ENCODE results near the gene CERS1. TPM values are rescaled to one million over a fixed set of nuclear protein-coding genes. Genes with fewer than 3 reads are reported as not detected.

CERS1 gene
- total RNA-seq, 1 experiment from 2014 or later: 4.4 TPM

DNA sequence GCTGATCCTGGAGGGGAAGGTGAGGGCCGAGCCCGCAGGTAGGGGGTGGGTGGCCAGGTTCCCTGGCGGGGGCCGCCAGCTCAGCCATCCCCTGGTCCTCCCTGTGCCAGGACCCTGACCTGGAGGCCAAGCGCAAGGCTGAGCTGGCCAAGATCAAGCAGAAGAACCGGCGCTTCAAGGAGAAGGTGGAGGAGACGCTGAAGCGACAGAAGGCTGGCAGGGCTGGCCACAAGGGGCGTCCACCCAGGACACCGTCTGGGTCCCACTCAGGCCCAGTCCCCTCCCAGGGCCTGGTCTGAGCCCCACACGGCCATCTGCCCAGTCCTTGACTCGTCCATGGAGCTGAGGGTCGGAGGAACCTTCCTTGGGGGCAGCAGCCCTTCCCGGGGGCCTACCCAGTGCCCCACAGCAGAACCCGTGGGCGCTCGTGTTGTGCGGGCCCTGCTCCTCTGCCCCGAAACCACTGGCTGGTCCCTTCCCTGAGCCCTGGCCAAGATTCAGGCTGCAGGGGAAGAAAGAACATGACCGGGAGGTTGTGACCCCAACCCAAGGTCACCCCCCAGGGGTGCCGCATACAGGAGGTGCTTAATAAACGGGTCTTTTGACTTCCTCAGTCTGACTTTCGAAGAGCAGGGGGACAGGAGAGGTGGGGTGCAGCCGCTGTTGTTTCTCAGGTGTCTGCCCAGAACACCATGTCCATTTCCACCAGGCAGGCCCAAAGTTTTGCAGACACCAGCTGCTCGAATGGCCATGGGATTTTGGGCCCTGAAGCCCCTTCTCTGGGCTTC is 32.3 kb upstream of the CERS1 start:
- intact Hi-C loops (cut with micrococcal nuclease; ENCODE audit: unreplicated experiment): no loop called here
- no peak overlapping the region for H3K4me3 Mint-ChIP-seq (ENCODE audit: low read depth, unreplicated experiment)
- TF ChIP-seq, protein P1, sequence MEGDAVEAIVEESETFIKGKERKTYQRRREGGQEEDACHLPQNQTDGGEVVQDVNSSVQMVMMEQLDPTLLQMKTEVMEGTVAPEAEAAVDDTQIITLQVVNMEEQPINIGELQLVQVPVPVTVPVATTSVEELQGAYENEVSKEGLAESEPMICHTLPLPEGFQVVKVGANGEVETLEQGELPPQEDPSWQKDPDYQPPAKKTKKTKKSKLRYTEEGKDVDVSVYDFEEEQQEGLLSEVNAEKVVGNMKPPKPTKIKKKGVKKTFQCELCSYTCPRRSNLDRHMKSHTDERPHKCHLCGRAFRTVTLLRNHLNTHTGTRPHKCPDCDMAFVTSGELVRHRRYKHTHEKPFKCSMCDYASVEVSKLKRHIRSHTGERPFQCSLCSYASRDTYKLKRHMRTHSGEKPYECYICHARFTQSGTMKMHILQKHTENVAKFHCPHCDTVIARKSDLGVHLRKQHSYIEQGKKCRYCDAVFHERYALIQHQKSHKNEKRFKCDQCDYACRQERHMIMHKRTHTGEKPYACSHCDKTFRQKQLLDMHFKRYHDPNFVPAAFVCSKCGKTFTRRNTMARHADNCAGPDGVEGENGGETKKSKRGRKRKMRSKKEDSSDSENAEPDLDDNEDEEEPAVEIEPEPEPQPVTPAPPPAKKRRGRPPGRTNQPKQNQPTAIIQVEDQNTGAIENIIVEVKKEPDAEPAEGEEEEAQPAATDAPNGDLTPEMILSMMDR (IDR thresholded peaks at IDR 0.05; ENCODE audit: unreplicated experiment): no peak
- no peaks in the 10 kb centered on the region for H3K27me3 Mint-ChIP-seq (ENCODE audit: unreplicated experiment)
- CTCF ChIA-PET: interaction anchor here (0.6 kb wide), 1 partner anchor 377 kb away, joined by 6 read pairs; no protein-coding TSS in a partner anchor
- no peaks in the 10 kb centered on the region for H3K4me1 Mint-ChIP-seq (ENCODE audit: low read depth, unreplicated experiment)
- H3K27ac Mint-ChIP-seq (ENCODE audit: unreplicated experiment): no peak overlapping the region
- no peak for DNase-seq
- H3K9me3 Mint-ChIP-seq (ENCODE audit: low read depth, unreplicated experiment): no peaks in the 10 kb centered on the region
- peaks cover 40% of the 10 kb centered on the region for H3K36me3 Mint-ChIP-seq (ENCODE audit: insufficient read depth, unreplicated experiment)
- TSS peak; percentile 13 for BruUV-seq (replicated peaks)

DNA sequence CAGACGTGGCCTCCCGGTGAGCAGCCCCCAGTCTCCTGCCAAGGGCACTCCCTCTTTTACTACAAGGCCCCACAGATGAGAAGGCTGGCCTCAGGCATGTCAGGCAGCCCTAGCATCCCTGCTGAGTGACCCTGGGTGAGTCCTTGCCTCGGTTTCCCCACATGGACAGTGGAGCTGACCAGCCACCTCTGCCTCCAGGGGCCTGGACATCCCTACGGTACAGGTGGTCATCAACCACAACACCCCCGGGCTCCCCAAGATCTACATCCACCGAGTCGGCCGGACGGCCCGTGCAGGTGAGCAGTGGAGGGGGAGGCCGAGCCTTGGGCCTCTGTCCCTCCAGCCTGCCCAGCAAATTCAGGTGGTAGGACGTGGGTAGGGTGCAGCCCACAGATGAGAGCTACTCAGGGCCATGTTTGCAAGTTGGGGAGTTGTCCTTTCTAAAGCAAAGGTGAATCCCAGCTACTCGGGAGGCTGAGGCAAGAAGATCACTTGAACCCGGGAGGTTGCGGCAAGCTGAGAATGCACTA is 28.8 kb upstream of the CERS1 start:
- Mint-ChIP-seq H3K4me3 (ENCODE audit: low read depth, unreplicated experiment) (no peak overlapping the region), H3K9me3 (ENCODE audit: low read depth, unreplicated experiment) (no peaks in the 10 kb centered on the region), H3K27me3 (ENCODE audit: unreplicated experiment) (no peaks in the 10 kb centered on the region), H3K36me3 (ENCODE audit: insufficient read depth, unreplicated experiment) (peaks cover 66% of the 10 kb centered on the region), H3K4me1 (ENCODE audit: low read depth, unreplicated experiment) (no peaks in the 10 kb centered on the region), H3K27ac (ENCODE audit: unreplicated experiment) (peak overlapping the region; percentile 27)
- no TSS peak for BruUV-seq (replicated peaks)
- TF ChIP-seq, protein P1 (IDR thresholded peaks at IDR 0.05; ENCODE audit: unreplicated experiment): no peak
- no peak for DNase-seq
- intact Hi-C loops (cut with micrococcal nuclease; ENCODE audit: unreplicated experiment): no loop called here
- CTCF ChIA-PET: no interaction called here

DNA sequence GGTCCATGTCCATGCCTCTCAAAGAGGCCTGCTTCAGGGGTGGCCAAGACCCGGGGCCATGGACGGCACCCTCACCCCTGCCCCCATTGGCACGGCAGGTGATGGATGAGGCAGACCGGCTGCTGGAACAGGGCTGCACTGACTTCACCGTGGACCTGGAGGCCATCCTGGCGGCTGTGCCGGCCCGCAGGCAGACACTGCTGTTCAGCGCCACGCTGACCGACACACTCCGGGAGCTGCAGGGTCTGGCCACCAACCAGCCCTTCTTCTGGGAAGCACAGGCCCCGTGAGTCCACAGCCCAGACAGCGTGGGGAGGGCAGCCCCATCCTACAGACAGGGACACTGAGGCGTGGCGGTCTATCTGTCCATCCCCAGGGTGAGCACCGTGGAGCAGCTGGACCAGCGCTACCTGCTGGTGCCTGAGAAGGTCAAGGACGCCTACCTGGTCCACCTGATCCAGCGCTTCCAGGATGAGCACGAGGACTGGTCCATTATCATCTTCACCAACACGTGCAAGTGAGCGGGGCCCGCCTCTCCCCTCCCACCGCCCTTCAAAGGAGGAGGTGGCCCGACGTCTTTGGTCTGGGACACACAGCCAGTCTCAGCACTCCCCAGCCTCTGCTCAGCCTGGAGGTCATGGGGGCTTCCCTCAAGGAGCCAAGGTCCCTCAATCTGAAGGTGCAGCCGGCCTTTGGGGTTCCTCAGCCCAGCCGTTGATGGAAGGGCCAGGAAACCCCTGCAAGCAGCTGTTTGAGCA is 26.4 kb upstream of the CERS1 start:
- intact Hi-C loops (cut with micrococcal nuclease; ENCODE audit: unreplicated experiment): no loop called here
- TF ChIP-seq, protein P1 (IDR thresholded peaks at IDR 0.05; ENCODE audit: unreplicated experiment): no peak
- CTCF ChIA-PET: no interaction called here

DNA sequence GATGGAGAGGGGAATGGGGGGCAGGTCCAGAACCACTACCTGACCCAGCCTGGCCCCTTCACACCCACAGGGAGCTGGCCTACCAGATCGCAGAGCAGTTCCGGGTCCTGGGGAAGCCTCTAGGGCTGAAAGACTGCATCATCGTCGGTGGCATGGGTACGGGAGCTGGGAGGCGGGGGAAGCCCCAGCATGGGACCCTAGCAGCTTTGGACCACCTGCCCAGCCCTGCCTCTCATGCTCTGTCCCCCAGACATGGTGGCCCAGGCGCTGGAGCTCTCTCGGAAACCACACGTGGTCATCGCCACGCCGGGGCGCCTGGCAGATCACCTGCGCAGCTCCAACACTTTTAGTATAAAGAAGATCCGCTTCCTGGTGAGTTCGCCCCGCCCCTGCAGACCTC is 25.6 kb upstream of the CERS1 start:
- H3K4me3 Mint-ChIP-seq (ENCODE audit: low read depth, unreplicated experiment): no peak overlapping the region
- peaks cover 92% of the 10 kb centered on the region for H3K36me3 Mint-ChIP-seq (ENCODE audit: insufficient read depth, unreplicated experiment)
- BruUV-seq (replicated peaks): no TSS peak

More for the DNA sequence above, 26.4 kb upstream of the CERS1 start:
- peaks cover 1% of the 10 kb centered on the region for H3K4me1 Mint-ChIP-seq (ENCODE audit: low read depth, unreplicated experiment)
- no TSS peak for BruUV-seq (replicated peaks)
- no peak overlapping the region for H3K4me3 Mint-ChIP-seq (ENCODE audit: low read depth, unreplicated experiment)
- H3K9me3 Mint-ChIP-seq (ENCODE audit: low read depth, unreplicated experiment): no peaks in the 10 kb centered on the region
- DNase-seq: no peak
- H3K36me3 Mint-ChIP-seq (ENCODE audit: insufficient read depth, unreplicated experiment): peaks cover 86% of the 10 kb centered on the region
- H3K27me3 Mint-ChIP-seq (ENCODE audit: unreplicated experiment): no peaks in the 10 kb centered on the region
- H3K27ac Mint-ChIP-seq (ENCODE audit: unreplicated experiment): no peak overlapping the region

More for the DNA sequence above, 25.6 kb upstream of the CERS1 start:
- Mint-ChIP-seq H3K27me3 (ENCODE audit: unreplicated experiment) (no peaks in the 10 kb centered on the region), H3K4me1 (ENCODE audit: low read depth, unreplicated experiment) (peaks cover 6% of the 10 kb centered on the region), H3K27ac (ENCODE audit: unreplicated experiment) (no peak overlapping the region), H3K9me3 (ENCODE audit: low read depth, unreplicated experiment) (no peaks in the 10 kb centered on the region)
- intact Hi-C loops (cut with micrococcal nuclease; ENCODE audit: unreplicated experiment): no loop called here
- no peak for DNase-seq
- CTCF ChIA-PET: no interaction called here
- TF ChIP-seq, protein P1 (IDR thresholded peaks at IDR 0.05; ENCODE audit: unreplicated experiment): no peak
